Activated T-helper 17 cell treated with anti-CD3 and anti-CD28 coated beads, Interleukin-2, amount 50 U/mL, for 72 hours (primary cell): Measurements from ENCODE around the gene NTN3. TPM values are rescaled to one million over a fixed set of nuclear protein-coding genes. Genes with fewer than 3 reads are reported as not detected.
"Not testable (repeated sequence)": the region's sequence is repeated elsewhere in the genome, so short reads cannot be mapped to it uniquely, and the experiment has no call there.

ENCODE experiments used
- ATAC-seq: fragments of 150-1000 bp; cut with Tn5 transposase; replicated peaks from 2 replicates; pipeline ENCODE4 v1.10.0; 2021; ENCODE audit warnings: mild to moderate bottlenecking, moderate library complexity
- H3K27ac Mint-ChIP-seq: one replicate; pipeline ENCODE4 v1.8.0; 2022; ENCODE audit warnings: mixed read lengths
- H3K27me3 Mint-ChIP-seq: one replicate; pipeline ENCODE4 v1.8.0; 2022; ENCODE audit warnings: mixed read lengths
- H3K36me3 Mint-ChIP-seq: one replicate; pipeline ENCODE4 v1.8.0; 2022; ENCODE audit warnings: low read depth, mild to moderate bottlenecking, mixed read lengths
- H3K4me1 Mint-ChIP-seq: one replicate; pipeline ENCODE4 v1.8.0; 2022; ENCODE audit warnings: mixed read lengths
- H3K4me3 Mint-ChIP-seq: one replicate; pipeline ENCODE4 v1.8.0; 2022; ENCODE audit warnings: mild to moderate bottlenecking, mixed read lengths
- H3K9me3 Mint-ChIP-seq: one replicate; pipeline ENCODE4 v1.8.0; 2022; ENCODE audit warnings: mixed read lengths
- total RNA-seq, 2 donors: library from RNA; stranded (reverse); gene quantifications; one replicate each; pipeline ENCODE4 v1.2.3, GENCODE V29; 2022

Gene NTN3
- total RNA-seq, 2 donors from 2014 or later: 0.21 TPM; not detected in 1

DNA sequence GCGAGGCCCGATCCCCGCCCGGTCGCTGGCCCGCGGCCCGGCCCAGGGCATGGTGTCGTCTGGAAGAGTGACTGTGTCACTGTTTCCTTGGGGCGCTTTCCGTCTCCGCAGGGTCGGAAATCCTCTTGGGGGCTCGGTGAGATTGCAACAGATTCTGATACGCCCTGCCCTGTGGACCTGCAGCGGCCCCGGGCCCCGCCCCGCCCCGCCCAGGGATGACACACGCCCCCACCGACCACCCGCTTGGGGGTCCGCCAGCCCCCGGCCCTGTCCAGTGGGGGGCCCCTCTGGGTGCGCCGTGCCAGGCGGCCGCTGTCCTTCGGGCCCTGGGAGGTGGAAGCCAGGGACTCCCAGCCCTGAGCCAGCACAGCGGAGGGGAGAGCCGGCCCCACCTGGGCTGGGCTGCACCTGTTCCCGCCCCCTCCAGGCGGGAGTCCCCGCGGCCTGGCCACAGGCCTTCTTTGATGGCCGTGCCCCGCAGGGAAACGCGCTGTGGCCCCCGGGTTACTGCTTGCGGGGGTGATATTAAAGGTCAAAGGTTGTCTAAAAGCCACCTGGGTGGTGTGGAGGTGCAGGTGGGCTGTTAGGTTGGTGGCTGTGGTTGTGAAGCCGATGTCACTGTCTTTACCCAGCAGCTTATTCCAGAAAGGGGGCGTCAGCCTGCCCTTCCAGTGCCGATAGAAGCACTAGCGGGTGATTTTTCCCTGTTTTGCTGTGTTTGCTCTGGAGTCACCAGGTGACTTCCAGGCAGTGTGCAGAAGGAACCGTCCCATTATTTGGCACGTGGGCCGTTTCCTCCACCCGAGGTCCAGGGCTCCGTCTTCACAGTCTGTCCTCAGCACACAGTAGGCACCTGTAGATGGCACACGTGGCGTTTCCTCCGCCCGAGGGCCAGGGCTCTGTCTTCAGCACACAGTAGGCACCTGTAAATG, 4.6 kb downstream of the NTN3 start:
- ATAC-seq: peak; percentile 46
- no peaks in the 10 kb centered on the region for H3K27me3 Mint-ChIP-seq

DNA sequence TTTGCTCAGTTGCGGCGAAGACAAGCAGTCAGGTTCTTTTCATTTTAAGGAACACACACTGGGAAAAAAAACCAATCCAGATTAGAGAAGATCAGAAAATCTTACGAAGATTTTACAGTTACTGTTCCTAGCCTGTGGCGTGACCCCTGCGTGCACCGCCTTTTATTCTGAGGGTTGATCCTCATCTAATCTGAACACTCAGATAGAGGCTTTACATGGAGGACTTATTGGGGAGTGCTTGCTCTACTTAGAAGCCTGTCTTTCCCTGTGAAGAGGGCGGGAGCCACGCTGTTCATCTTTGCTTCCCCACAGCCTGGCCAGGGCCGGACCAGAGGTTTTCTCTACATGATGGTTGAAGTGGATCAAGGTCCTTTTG, 5.2 kb downstream of the NTN3 start:
- peak overlapping the region; percentile 60 for H3K4me3 Mint-ChIP-seq
- no peak for ATAC-seq
- H3K27ac Mint-ChIP-seq: no peak overlapping the region
- peaks cover 17% of the 10 kb centered on the region for H3K4me1 Mint-ChIP-seq
- no peaks in the 10 kb centered on the region for H3K36me3 Mint-ChIP-seq
- H3K9me3 Mint-ChIP-seq: no peaks in the 10 kb centered on the region
- H3K27me3 Mint-ChIP-seq: no peaks in the 10 kb centered on the region

More for the DNA sequence above, 4.6 kb downstream of the NTN3 start:
- Mint-ChIP-seq H3K4me3 (peak overlapping the region; percentile 60), H3K36me3 (no peaks in the 10 kb centered on the region), H3K9me3 (no peaks in the 10 kb centered on the region), H3K4me1 (peaks cover 17% of the 10 kb centered on the region), H3K27ac (no peak overlapping the region)

DNA sequence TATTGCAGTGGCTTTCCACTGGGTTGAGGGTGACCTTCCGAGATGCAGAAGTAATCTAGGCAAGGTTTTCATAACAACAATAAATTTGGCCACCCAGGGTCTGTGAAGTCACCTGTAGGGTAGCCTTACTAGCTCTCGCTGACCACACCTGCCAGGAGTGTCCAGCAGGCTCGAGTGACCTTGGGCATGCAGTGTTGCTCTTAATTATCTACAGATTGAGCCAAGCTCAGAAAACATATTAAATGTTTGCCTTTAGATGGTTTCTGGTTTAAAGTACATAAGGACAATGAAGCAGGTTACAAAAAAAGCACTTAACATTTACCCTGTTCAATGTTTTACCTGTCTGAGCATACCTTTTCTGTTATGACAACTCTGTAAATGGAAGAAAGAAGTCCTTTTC, 5.6 kb downstream of the NTN3 start:
- no peak overlapping the region for H3K27ac Mint-ChIP-seq

DNA sequence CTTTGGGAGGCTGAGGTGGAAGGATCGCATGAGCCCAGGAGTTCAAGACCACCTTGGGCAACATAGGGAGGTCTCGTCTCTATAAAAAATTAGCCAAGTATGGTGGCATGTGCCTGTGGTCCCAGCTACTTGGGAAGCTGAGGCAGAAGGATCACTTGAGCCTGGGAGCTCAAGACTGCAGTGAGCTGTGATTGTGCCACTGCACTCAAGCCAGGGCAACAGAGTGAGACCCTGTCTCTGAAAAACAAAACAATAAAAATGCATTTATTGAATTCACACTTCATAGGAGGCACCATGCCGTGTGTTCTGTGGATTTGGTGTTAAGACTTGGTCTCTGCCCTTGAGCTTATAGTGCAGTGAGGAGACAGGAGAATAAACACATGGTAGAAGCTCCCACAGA, 6.2 kb downstream of the NTN3 start:
- Mint-ChIP-seq H3K27ac (no peak overlapping the region), H3K4me3 (no peak overlapping the region), H3K9me3 (no peaks in the 10 kb centered on the region), H3K4me1 (peaks cover 17% of the 10 kb centered on the region), H3K27me3 (no peaks in the 10 kb centered on the region), H3K36me3 (no peaks in the 10 kb centered on the region)
- ATAC-seq: no peak

More for the DNA sequence above, 5.6 kb downstream of the NTN3 start:
- ATAC-seq: no peak
- peak overlapping the region; percentile 60 for H3K4me3 Mint-ChIP-seq
- H3K27me3 Mint-ChIP-seq: no peaks in the 10 kb centered on the region
- H3K4me1 Mint-ChIP-seq: peaks cover 17% of the 10 kb centered on the region
- H3K36me3 Mint-ChIP-seq: no peaks in the 10 kb centered on the region
- H3K9me3 Mint-ChIP-seq: no peaks in the 10 kb centered on the region

DNA sequence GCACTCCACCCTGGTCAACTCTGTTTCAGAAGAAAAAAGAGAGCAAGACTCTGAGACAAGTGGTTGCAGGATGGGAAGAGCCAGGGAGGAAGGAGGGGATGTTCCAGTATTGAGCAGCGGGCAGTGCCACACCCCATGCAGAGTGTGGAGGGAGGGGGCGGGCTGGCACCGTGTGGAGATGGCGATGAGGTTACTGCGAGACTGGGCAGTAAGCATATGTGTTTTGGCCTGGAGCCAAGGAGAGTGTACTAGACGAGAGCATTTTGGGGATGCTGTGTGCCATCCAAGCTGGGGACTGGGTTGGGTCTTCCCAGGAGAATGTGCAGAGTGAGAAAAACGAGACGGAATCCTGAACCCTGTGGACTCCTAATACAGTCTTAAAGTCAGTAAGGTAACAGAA, 7.2 kb downstream of the NTN3 start:
- ATAC-seq: no peak
- no peak overlapping the region for H3K27ac Mint-ChIP-seq
- H3K36me3 Mint-ChIP-seq: no peaks in the 10 kb centered on the region
- H3K9me3 Mint-ChIP-seq: no peaks in the 10 kb centered on the region
- no peaks in the 10 kb centered on the region for H3K27me3 Mint-ChIP-seq
- peaks cover 17% of the 10 kb centered on the region for H3K4me1 Mint-ChIP-seq
- no peak overlapping the region for H3K4me3 Mint-ChIP-seq

DNA sequence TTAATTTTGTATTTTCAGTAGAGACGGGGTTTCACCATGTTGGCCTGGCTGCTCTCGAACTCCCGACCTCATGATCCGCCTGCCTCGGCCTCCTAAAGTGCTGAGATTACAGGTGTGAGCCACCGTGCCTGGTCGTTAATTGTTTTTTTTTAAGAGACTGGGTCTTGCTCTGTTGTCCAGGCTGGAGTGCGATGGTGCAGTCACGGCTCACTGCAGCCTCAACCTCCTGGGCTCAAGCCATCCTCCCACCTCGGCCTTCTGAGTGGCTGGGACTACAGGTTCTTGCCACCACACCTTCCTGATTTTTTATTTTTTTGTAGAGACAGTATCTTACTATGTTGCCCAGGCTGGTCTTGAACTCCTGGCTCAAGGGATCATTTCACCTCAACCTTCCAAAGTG, 8.9 kb downstream of the NTN3 start:
- H3K27ac Mint-ChIP-seq, H3K27me3 Mint-ChIP-seq, ATAC-seq, H3K36me3 Mint-ChIP-seq, H3K4me3 Mint-ChIP-seq, H3K9me3 Mint-ChIP-seq: not testable (repeated sequence)
- H3K4me1 Mint-ChIP-seq: peaks cover 22% of the 10 kb centered on the region

DNA sequence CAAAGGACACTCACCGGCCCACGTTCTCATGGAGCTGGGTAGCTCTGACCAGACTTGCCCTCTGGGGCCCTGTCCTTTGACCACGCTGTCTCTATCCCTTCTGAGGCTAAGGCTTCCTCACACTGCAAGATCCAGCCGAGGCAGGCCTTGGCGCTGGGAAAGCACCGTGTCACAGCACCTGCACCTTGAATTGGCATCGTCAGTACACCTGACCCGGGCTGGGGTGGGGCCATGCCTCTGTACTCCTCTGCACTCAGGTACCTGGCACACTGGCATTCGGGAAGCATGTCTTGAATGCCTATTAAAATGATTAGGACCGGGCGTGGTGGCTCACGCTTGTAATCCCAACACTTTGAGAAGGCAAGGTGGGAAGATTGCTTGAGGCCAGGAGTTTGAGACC, 9.9 kb downstream of the NTN3 start:
- no peak for ATAC-seq
- no peaks in the 10 kb centered on the region for H3K9me3 Mint-ChIP-seq
- no peak overlapping the region for H3K4me3 Mint-ChIP-seq
- H3K4me1 Mint-ChIP-seq: peaks cover 22% of the 10 kb centered on the region
- no peaks in the 10 kb centered on the region for H3K36me3 Mint-ChIP-seq
- H3K27me3 Mint-ChIP-seq: no peaks in the 10 kb centered on the region
- no peak overlapping the region for H3K27ac Mint-ChIP-seq

DNA sequence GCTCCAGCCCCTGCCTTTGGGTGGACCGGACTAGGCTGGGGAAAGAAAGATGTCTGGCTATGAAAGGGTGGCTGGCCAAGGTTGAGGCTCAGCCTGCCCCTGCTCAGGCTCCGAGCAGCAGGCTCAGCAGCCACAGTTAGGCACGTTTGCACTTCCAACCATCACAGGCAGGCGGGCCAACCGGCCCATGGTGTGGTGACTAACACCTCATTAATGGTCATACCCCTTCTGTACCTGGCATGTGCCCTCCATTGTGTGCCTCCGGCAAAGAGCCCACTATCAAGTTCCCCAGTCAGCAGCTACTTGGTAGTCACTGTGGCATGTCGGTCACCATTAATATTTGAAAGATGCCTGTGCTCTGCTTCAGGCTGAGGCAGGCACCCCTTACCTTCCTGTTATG, 10.6 kb downstream of the NTN3 start:
- Mint-ChIP-seq H3K4me3 (no peak overlapping the region), H3K9me3 (no peaks in the 10 kb centered on the region), H3K27me3 (no peaks in the 10 kb centered on the region), H3K27ac (peak overlapping the region; percentile 39), H3K4me1 (peaks cover 16% of the 10 kb centered on the region), H3K36me3 (no peaks in the 10 kb centered on the region)
- no peak for ATAC-seq

DNA sequence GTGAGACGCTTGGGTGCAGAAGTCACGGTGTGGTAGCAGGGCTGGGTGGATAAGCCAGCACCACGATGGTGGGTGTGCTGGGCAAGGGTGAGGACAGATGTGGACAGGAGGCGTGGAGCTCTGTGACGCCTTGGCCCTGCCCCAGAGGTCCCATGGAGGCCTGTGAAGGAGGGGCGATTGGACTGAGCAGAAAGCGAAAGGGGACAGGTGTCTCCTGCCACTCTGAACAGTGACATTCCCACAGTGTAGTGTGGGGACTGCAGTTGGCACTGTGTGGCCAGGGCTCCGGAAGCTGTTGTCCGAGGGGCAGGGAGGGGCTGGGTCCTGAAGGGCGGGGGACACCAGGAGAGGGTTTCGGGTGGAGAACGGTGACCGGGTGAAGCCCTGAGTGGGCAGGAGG, 11.2 kb downstream of the NTN3 start:
- Mint-ChIP-seq H3K27ac (peak overlapping the region; percentile 39), H3K4me3 (no peak overlapping the region), H3K36me3 (no peaks in the 10 kb centered on the region)

DNA sequence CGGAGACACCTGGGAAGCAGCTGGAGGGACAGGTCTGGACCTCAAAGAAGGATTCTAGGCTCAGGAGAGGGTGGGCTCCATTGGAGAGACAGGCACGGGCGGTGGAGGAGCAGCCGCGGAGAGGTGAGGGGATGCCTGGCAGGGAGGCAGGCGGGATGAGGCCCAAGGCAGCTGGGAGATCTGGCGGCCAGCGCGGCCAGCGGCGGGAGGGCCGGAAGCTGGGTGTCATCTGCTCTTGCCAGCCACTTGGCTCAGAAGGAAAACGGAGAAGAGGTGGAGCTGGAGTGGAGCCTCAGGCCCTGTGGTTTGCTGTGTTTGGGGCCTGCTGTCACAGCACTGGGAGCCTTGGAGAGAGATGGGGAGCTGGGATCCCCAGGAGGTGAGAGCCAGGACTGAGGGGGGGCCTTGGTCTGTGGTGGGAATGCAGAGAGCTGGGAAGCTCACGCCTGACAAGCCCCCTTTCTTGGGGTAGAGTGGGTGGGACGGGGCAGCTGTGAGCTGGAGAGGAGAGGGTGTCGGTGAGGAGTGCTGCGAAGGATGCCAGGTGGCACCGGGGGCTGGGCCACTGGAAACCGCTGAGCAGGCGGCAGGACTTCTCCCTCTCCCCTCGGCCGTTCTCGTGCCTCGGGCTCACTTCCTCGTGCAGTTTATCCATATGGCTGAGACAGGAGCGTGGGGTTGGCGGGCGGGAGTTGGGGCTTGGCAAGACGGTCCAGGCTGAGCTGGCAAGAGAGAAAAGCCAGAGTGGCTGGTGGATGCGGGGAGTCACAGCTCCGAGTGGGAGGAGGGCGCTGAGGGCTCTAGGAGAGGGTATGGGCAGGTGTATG, 11.8 kb downstream of the NTN3 start:
- Mint-ChIP-seq H3K4me3 (no peak overlapping the region), H3K36me3 (no peaks in the 10 kb centered on the region), H3K4me1 (peaks cover 18% of the 10 kb centered on the region), H3K9me3 (no peaks in the 10 kb centered on the region), H3K27me3 (no peaks in the 10 kb centered on the region), H3K27ac (no peak overlapping the region)
- ATAC-seq: no peak

More for the DNA sequence above, 11.2 kb downstream of the NTN3 start:
- no peaks in the 10 kb centered on the region for H3K27me3 Mint-ChIP-seq
- no peak for ATAC-seq
- peaks cover 19% of the 10 kb centered on the region for H3K4me1 Mint-ChIP-seq
- H3K9me3 Mint-ChIP-seq: no peaks in the 10 kb centered on the region

DNA sequence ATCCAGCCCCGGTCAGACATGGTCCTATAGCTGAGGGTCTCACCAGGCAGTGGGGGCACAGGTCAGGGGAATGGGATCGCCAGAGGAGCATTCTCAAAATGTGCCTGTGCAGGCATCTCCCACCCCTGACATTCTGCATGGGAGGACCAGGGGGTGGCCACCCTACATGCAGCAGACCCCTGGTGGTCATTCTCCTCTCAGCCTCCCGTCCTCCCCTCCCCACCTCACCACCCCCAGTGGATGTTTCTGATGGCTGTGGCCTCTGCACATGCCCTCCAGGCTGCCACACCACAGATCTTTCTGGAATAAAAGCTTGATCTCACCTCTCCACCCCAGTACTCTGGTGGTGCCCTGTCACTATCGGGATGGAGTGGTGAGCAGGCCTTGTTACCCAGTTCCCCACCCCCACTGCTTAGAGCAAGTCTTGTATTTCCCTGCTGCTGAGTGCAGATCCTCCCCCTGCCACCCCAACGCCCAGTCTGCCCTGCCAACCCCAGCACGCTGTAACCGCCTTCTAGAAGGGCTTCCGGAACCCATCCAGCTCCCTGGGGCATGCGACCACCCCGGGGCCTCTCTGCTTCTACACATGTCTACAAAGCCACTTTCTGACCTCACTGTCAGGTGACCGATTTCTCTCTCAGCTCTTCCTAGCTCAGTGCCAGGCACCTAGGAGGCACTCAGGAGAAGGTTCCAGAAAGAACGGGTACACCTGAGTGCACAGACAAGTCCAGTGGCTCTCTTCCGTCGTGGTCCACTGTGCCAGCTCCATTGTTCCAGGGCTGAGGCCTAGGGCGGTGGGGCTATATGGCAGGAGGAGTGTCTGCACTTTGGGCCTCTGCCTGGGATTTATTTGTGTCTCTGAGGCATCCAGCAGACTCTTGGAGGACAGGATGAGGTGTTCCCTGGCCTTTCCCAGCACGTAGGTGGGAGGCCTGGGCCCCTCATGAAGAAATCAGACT, 13.1 kb downstream of the NTN3 start:
- no peaks in the 10 kb centered on the region for H3K9me3 Mint-ChIP-seq
- ATAC-seq: no peak
- peak overlapping the region; percentile 80 for H3K27ac Mint-ChIP-seq
- no peak overlapping the region for H3K4me3 Mint-ChIP-seq
- no peaks in the 10 kb centered on the region for H3K36me3 Mint-ChIP-seq
- H3K4me1 Mint-ChIP-seq: peaks cover 17% of the 10 kb centered on the region
- H3K27me3 Mint-ChIP-seq: no peaks in the 10 kb centered on the region

DNA sequence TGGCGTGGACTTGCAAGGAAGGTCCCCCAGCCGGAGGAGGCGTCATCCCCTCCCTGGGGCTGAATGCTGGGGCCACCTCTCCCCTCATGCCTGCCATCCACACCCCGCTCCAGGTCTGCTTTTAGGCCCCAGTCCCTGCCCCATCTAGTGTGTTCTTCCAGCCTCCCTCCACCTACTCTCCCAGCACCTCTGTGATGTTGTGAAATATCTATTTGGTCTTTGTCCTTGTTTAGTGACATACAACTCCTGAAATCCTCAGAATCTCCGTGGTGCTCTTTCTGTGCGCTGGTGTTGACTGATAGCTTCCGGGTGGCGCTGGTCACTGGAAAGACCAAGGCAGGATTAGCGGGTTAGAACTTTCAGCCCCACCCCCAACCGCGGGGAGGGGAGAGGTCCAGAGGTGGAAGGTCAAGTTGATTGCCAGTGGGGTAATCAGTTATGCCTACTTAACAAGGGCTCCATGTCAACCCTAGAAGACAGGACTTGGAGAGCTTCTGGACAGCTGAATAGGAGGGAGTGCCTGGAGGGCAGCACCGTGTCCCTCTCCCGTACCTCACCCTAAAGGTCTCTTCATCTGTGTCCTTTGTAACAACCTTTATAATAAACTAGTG, 13.9 kb downstream of the NTN3 start:
- Mint-ChIP-seq H3K4me1 (peaks cover 17% of the 10 kb centered on the region), H3K36me3 (no peaks in the 10 kb centered on the region), H3K27me3 (no peaks in the 10 kb centered on the region), H3K27ac (peak overlapping the region; percentile 80), H3K4me3 (no peak overlapping the region), H3K9me3 (no peaks in the 10 kb centered on the region)
- ATAC-seq: no peak

DNA sequence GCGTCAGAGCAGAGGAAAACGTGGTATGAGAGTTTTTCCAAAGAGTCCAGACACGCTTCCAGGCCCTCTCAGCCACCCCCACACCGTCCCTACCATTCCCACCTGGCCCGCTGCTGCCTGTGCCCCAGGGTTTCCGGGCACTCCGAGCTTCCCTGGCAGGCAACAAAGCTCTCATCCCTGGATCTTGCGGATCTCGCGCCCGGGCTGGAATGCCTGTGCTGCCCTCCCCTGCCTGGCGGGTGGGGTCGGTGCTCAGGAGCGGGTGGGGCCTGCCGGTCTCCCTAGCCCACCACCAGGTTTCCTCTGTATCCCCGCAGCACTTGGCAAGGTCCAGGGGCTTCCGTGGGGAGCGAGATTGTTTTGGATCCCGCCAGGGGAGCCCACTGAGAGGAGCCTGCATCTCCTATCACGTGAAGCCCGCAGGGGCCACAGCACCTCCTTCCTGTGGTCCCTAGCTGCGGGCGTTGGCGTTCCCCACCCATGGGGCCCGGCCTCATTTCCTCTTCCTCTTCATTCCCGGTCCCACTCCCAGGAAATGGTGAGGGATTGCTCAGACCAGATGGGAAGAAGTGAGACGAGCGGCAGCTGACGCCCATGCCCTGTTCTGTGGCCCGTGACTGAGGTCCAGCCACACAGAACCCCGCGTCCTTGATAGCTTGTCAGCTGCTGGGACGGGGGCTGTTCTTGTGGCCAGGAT, 14.9 kb downstream of the NTN3 start:
- no peak overlapping the region for H3K27ac Mint-ChIP-seq
- H3K4me3 Mint-ChIP-seq: no peak overlapping the region
- ATAC-seq: no peak
- H3K9me3 Mint-ChIP-seq: no peaks in the 10 kb centered on the region
- H3K36me3 Mint-ChIP-seq: no peaks in the 10 kb centered on the region
- H3K4me1 Mint-ChIP-seq: peaks cover 17% of the 10 kb centered on the region
- H3K27me3 Mint-ChIP-seq: no peaks in the 10 kb centered on the region
